GM12874 (cell line): Measurements from ENCODE around the gene CSRP1.

Experiments used
- TF ChIP-seq, protein P1 (sequence below): IDR thresholded peaks from 2 replicates; pipeline ENCODE4 v1.5.1; 2011; ENCODE audit warnings: low read depth, mild to moderate bottlenecking, control low read depth, low read length, moderate library complexity; ENCODE audit not compliant: insufficient read depth

The CSRP1 gene

GRCh38 chr1:201528631-201529252 is 21.8 kb upstream of the CSRP1 start:
- TF ChIP-seq, protein P1, sequence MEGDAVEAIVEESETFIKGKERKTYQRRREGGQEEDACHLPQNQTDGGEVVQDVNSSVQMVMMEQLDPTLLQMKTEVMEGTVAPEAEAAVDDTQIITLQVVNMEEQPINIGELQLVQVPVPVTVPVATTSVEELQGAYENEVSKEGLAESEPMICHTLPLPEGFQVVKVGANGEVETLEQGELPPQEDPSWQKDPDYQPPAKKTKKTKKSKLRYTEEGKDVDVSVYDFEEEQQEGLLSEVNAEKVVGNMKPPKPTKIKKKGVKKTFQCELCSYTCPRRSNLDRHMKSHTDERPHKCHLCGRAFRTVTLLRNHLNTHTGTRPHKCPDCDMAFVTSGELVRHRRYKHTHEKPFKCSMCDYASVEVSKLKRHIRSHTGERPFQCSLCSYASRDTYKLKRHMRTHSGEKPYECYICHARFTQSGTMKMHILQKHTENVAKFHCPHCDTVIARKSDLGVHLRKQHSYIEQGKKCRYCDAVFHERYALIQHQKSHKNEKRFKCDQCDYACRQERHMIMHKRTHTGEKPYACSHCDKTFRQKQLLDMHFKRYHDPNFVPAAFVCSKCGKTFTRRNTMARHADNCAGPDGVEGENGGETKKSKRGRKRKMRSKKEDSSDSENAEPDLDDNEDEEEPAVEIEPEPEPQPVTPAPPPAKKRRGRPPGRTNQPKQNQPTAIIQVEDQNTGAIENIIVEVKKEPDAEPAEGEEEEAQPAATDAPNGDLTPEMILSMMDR: no peak

- TF ChIP-seq, protein P1: no peak
These were observed 21.0 kb upstream of the CSRP1 start for GRCh38 chr1:201527879-201528278.

- TF ChIP-seq, protein P1: no peak
These were observed 18.4 kb upstream of the CSRP1 start for GRCh38 chr1:201525193-201525778.

- TF ChIP-seq, protein P1: no peak
These were observed 11.1 kb upstream of the CSRP1 start for GRCh38 chr1:201518071-201518470.

GRCh38 chr1:201517631-201518030 is 10.7 kb upstream of the CSRP1 start:
- TF ChIP-seq, protein P1: no peak

GRCh38 chr1:201516511-201517127 is 9.7 kb upstream of the CSRP1 start:
- TF ChIP-seq, protein P1: no peak

DNA sequence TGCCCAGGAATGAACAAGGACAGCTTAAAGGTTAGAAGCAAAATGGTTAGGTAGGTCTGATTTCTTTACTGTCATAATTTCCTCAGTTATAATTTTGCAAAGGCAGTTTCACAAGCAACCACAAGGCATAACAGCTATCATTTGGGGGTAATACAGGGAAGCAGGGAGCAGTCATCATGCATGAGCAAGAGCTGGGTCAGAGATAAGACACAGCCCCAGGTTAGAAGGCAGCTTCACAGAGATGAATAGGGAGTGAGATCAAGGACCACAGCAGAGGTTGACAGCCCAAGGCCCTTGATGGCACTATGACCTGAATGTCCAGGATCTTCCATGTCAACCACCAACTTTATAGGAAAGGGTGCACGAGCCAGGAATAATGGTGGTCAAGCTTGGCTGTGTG is 9.0 kb upstream of the CSRP1 start:
- TF ChIP-seq, protein P1: no peak
